ENCODE results near the gene FAM227A. TPM values are rescaled to one million over a fixed set of nuclear protein-coding genes. Genes with fewer than 3 reads are reported as not detected.

FAM227A gene
- total RNA-seq, 1 donor = 2.0 TPM

GRCh38 chr22:38554281-38554680 lies 101.9 kb downstream of the FAM227A start:
- peak; percentile 82 for DNase-seq (ENCODE audit: low read depth)
- TF ChIP-seq, protein P1, sequence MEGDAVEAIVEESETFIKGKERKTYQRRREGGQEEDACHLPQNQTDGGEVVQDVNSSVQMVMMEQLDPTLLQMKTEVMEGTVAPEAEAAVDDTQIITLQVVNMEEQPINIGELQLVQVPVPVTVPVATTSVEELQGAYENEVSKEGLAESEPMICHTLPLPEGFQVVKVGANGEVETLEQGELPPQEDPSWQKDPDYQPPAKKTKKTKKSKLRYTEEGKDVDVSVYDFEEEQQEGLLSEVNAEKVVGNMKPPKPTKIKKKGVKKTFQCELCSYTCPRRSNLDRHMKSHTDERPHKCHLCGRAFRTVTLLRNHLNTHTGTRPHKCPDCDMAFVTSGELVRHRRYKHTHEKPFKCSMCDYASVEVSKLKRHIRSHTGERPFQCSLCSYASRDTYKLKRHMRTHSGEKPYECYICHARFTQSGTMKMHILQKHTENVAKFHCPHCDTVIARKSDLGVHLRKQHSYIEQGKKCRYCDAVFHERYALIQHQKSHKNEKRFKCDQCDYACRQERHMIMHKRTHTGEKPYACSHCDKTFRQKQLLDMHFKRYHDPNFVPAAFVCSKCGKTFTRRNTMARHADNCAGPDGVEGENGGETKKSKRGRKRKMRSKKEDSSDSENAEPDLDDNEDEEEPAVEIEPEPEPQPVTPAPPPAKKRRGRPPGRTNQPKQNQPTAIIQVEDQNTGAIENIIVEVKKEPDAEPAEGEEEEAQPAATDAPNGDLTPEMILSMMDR (IDR thresholded peaks at IDR 0.05; ENCODE audit: insufficient read depth, low read length) = no peak
- H3K4me3 ChIP-seq (ENCODE audit: low read depth, low read length) = no peak overlapping the region

DNA sequence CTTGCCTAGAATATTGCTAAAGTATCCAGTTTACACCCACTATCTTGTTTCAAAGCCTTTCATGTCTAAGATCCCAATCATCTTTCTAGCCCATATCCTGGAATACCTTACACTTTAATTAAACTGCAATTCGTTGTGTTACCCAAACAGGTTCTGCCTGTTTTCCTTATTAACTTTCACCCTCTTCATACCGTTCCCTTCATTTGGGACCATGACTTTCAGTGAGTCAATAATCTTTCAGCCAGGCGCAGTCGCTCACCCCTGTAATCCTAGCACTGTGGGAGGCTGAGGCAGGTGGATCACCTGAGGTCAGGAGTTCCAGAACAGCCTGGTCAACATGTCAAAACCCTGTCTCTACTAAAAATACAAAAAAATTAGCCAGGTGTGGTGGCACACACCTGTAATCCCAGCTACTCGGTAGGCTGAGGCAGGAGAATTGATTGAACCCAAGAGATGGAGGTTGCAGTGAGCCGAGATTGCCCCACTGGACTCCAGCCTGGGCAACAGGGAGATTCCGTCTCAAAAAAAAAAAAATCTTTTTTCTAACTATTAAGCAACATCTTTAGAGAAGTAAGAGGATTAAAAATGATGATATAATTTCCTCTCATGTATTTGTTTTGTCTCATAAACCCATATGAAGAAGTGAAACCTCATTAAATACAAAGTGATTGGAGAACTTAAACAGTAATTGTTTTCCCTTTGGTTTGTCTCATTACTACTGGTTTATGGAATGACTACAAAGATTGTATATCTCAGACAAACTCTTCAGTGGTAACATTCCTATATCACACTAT lies 106.9 kb downstream of the FAM227A start:
- no peak for DNase-seq (ENCODE audit: low read depth)
- TF ChIP-seq, protein P1 (IDR thresholded peaks at IDR 0.05; ENCODE audit: insufficient read depth, low read length) = no peak
- no peak overlapping the region for H3K4me3 ChIP-seq (ENCODE audit: low read depth, low read length)

DNA sequence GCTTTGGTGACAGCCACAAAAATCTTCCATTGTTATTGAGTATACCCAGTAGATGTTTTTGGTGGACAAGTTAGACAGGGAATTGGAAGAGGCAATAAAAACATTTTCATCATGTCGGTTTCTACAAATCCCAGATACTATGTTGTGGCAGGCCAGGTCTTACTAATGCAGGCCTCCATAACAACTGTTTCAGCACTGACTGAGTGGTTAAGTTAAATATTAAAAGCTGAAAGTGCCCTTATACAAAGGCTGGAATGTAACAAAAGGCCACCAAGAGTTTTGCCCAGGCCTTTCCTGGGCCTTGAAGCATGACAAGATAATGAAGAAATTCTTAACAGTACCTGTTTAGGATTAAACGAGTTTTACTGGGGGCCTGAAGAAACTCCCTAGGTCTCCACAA lies 115.5 kb downstream of the FAM227A start:
- TF ChIP-seq, protein P1 (IDR thresholded peaks at IDR 0.05; ENCODE audit: insufficient read depth, low read length) = no peak
- no peak for DNase-seq (ENCODE audit: low read depth)
- H3K4me3 ChIP-seq (ENCODE audit: low read depth, low read length) = no peak overlapping the region

DNA sequence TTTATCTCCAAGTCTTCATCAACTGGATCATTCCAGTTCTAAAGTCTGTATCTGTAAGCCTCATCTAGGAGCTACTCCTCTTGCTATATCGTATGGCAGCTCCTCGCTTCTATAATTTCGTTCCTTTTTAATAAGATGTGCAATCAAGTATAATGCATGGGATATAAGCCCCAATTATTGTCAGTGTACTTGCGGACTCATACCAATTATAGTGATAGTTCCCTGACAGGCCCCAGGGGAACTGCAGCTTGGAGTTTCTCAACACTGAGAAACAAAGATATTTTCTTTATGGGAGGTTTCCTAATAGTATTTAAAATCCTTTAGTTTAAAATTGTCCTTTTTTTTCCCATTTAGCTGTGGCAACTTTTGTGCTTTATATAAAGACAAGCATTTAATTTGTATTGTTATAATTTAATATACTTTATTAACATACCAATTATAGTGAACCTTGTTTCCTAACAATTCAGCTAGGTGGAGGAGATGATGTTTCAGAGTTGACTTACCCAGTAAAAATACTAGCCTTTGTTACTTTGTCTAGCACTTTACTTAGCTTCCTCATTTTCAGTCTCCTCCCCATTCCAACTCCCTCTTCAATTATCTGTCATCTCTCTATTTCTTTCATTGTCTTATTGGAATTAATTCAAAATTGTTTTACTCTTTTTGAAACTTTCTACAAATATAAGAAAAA lies 124.8 kb downstream of the FAM227A start:
- TF ChIP-seq, protein P1 (IDR thresholded peaks at IDR 0.05; ENCODE audit: insufficient read depth, low read length) = no peak
- no peak overlapping the region for H3K4me3 ChIP-seq (ENCODE audit: low read depth, low read length)
- DNase-seq (ENCODE audit: low read depth) = no peak

Other genes starting within 250 kb of the FAM227A start
- not detected in 2 replicates for gene KCNJ4, start 201.2 kb downstream of the FAM227A start, total RNA-seq (ENCODE audit: low replicate concordance)
- 22.1 and 183 TPM in 2 replicates for gene KDELR3, start 188.3 kb downstream of the FAM227A start, total RNA-seq (ENCODE audit: low replicate concordance)
- gene DDX17, start 150.1 kb downstream of the FAM227A start, total RNA-seq (ENCODE audit: low replicate concordance) = 322 and 701 TPM in 2 replicates
- 1.3 and 5.3 TPM in 2 replicates for gene DMC1, start 86.2 kb downstream of the FAM227A start, total RNA-seq (ENCODE audit: low replicate concordance)
- 14.3 and 19.4 TPM in 2 replicates for gene CBY1, start 246 bp upstream of the FAM227A start, total RNA-seq (ENCODE audit: low replicate concordance)
- 32.2 and 70.4 TPM in 2 replicates for gene TOMM22, start 25.6 kb upstream of the FAM227A start, total RNA-seq (ENCODE audit: low replicate concordance)
- gene JOSD1, start 44.6 kb upstream of the FAM227A start, total RNA-seq (ENCODE audit: low replicate concordance) = 56.4 and 61.2 TPM in 2 replicates
- 19.6 and 26.8 TPM in 2 replicates for gene GTPBP1, start 49.6 kb upstream of the FAM227A start, total RNA-seq (ENCODE audit: low replicate concordance)
- 69.1 and 93.2 TPM in 2 replicates for gene SUN2, start 99.6 kb upstream of the FAM227A start, total RNA-seq (ENCODE audit: low replicate concordance)
- gene DNAL4, start 137.8 kb upstream of the FAM227A start, total RNA-seq (ENCODE audit: low replicate concordance) = 2.5 and 11.0 TPM in 2 replicates
- gene NPTXR, start 187.6 kb upstream of the FAM227A start, total RNA-seq (ENCODE audit: low replicate concordance) = 1.3 and 2.0 TPM in 2 replicates
- gene CBX6, start 215.8 kb upstream of the FAM227A start, total RNA-seq (ENCODE audit: low replicate concordance) = 50.7 and 87.7 TPM in 2 replicates